ENCODE data around the gene ABLIM2.

The ABLIM2 gene

DNA sequence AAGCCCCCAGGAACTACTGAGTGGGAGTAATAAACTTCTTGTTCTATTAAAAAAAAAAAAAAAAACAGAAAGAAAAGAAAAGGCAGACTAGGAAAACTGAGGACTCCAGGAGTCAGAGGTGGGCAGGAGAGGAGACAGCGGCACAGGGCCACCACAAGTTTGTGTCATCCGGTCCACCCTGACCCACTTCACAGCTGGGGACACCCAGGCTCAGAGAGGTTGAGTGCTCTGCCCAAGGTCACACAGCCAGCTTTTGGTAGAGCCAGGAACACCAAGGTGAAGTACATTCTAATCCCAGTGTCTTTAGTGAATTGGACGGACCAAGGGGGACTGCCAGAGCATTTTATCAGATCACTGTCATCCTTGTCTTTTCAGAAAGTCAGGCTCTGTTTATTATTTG lies 16.4 kb upstream of the ABLIM2 start:
- no peak for DNase-seq (ENCODE audit: low spot score)

DNA sequence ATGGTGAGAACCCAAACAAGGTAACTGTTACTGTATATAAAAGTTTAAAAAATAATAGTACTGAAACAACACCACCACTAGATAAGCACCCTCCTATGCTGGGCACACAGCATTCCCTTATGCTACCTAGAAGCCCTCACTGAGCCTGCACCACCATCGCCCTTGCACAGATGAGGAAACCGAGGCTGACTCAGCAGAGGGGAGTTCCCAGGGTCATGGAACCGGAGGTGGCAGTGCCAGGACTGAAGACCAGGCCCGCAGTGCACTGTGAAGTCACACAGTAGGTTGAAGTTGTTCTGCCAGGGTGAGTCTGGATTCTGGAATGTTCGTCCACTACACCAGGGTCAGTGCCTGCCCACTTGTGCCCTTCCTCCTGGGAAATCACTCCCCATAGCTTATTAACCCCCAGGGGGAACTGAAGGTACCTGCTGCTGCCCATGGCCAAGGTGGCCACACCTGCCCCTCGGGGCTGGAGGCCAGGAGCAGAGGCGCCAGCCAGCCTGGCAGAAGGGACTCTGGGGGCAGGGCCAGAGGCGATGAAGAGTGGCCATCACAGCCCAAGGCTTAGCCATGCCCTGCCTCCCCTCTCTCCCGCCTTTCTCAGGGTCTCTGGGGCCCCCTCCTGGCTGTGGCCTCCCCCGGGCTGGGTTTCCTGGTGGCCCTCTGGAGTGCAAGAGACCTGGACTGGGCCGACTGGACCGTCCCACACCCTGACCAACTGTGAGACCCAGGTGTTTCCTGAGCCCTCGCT lies 15.1 kb upstream of the ABLIM2 start:
- DNase-seq (ENCODE audit: low spot score): no peak

DNA sequence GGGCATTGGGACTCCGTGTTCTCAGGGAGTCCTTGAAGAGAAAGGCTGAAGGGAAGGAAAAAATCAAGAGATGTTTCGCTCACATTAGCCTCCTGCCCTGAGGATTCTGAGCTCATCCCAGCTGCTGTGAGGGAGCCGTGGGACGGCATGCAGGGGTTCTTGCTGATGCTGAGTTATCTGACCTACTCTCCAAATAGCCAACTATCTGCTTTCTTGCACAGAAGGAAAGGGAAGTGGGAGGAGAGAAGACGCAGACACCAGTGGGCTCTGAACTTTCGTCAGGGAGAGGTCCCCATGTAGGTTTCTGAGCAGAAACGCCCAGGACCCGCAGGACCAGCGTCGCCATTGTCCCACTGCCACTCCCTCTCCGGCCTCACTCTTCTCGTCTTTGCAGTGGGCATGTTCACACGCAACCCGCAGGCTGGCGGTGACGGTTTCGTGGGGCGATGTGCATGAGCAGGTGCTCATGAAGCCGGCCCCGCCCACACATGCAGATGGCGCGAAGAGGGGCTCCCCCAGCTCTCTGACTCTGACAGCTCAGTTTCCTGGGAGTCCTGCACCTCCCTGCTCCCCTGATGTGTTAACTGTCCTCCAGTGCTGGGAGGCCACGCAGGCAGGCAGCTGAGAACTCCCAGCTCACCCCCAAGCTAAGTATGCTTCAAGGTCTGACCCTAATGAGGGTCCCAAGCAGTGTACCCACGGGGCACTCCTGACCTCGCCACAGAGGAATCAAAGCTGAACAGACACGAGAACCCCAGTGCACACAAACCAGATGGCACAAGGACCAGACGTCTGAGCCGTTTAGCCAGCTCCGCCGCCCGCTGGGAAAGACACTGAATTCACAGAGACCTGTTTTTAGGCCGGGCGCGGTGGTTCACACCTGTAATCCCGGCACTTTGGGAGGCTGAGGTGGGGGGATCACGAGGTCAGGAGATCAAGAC lies 13.6 kb upstream of the ABLIM2 start:
- DNase-seq (ENCODE audit: low spot score): no peak

DNA sequence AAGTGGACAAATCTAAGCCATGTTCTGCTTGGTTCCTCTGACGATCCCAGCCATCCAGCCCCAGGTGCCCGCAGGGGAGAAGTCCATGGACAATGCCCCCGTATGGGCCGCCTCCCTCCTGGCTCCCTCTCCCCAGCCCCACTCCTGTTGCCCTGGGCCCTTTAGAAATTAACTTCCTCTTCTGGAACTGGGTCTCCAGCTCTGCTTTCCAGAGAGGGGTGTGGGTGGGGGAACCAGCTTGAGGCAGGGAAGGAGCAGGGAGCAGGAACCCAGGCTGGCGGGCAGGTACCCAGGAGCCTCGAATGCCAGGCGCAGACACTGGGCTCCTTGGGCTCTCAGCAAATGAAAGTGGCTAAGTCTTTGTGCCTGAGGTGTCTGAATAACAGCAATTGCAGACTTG lies 12.7 kb upstream of the ABLIM2 start:
- no peak for DNase-seq (ENCODE audit: low spot score)

DNA sequence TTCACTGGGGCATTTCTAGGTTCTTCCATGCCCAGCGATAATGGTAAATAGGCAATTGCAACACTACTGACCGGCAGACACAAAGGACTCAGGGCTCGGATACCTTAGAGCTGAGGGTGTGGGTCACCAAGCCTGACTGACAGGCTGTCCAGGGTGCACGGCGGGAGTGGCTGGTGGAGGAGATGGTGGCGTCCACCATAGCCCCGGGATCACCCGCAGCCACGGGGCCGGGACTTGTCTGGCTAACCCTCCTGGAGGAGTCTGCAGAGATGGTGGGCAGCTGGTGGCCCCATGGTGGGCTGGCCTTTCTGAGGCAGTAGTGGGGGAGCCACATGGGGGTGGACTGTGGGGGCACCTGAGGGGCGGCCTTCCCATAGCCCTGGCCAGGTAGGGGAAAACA lies 11.7 kb upstream of the ABLIM2 start:
- DNase-seq (ENCODE audit: low spot score): no peak

DNA sequence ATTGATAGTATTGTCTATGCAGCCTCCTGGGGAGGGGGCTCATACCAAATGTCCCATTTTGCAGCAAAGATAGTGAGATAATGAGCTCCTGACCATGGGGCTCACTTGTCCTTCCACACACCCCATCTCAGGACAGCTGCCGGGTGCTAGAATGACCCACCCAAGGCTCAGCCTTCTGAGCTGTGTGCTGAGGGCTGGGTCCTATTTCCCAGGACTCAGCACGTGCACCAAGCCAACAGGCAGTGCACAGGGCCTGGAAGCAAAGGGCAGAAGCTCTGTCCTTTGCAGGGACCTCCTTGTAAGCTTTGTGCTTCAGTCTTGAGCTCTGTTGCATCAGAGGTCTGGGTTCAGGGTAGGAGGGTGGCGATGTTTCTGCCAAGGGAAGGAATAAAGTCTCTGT lies 11.2 kb upstream of the ABLIM2 start:
- DNase-seq (ENCODE audit: low spot score): no peak

DNA sequence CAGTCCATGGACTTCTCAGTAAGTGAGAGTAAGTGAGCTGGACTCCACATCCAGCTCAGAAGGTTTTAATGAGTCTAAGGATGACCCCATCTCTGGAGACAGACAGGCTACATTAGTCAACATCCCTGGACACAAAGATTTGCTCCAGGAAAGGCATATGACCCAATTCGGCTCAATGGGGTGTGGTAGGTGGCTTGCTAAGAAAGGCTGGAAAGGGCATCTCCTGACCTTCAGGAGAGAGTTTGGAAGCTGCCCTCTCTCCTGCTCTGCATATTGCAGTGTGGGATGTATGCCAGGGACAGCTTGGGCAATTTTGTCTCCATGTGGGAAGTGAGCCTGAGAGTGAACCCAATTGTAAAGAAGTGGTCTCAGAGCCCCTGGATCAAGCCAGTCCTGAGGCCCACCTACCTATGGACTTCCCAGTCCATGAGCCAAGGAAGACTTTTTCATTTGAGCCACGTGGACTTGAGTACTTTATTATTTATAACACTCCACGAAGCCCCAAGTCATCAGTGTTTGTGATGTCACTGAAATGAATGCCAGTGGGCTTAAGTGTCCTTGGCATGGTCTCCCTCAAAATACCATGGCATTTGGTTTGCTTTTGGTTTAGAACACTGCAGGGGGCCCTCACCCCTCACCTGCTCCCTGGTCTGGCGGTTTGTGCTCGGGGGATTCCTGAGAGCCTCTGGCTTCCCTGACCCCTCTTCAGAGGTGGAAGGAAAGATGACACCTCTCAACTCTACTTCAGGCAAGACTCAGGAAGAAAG lies 10.4 kb upstream of the ABLIM2 start:
- no peak for DNase-seq (ENCODE audit: low spot score)

DNA sequence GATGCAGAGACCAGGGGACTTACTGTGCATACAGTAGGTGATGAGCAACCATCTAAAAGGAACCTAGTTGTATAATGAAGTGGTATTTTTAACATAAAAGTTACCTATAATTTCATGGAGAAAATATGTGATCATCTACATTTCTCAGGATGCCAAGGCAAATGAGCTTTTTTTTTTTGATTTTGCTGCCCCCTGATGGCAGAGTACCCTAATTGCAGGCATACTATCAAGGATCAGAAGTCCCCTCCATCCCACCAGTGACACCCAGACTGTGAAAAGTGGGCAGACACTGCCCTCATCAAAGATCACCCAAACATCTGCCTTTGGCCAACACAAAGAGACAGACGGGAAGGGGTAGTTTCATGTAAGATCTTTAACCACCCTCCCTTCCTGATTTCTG lies 9.6 kb upstream of the ABLIM2 start:
- DNase-seq (ENCODE audit: low spot score): no peak

DNA sequence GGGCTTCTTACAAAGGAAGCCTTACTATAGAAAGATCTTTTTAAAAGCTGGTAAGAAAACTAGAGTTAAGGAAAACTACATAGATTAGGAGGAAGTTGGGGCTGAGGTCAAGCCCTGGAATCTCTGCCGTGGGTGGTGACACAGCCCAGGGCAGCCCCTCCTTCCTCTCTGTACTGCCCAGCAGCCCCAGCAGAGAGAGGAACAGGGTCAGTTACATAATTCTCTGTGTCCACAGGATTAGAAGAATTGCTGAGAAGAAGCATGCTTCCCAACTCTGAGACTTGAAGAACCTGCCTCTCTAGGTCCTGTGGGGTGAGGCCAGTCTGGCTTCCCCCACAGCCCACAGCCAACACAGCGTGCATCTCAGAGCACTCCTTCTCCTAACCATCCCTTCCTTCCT lies 9.2 kb upstream of the ABLIM2 start:
- DNase-seq (ENCODE audit: low spot score): no peak

DNA sequence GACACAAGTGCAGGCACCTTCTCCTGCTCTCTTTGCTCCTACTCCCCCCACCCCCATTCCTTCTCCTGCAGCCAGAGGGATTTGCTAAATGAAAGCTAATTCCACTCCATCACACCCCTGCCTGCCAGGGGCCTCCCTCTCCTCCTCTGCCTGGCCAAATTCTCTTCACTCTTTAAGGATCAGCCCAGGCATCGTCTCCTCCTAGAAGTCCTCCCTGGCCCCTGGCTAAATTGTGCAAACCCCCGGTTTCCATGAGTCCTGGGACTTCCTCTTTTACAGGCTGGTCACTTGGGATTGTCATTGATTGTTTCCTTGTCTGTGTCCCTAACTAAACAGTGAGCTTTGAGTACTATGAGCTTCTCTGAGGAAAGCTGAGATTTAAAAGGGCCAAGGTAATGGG lies 8.7 kb upstream of the ABLIM2 start:
- DNase-seq (ENCODE audit: low spot score): no peak

DNA sequence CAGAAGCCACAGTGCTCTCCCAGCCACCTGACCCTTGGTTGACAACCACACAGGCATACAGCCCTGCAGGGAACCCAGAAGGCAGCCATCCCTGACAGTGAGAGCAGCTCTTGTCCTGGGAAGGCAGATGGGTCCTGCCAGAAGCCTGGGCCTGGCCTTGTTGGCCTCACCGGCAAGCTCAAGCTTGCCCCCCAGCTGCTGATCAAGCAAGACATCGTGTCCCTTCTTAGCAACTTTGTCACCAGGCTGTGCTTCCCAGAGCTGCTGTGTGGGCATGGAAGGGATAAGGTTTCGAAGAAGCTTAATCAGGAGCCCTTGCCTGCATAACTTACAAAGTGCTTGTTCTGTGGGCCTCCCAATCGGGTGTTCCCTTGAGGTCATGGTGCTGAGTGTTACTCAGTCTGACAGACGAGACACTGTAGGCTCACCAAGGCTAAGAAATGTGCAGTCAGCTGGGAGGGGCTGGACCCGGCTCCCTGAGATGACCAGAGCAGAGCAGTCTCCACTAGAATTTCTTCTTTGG lies 6.8 kb upstream of the ABLIM2 start:
- no peak for DNase-seq (ENCODE audit: low spot score)

DNA sequence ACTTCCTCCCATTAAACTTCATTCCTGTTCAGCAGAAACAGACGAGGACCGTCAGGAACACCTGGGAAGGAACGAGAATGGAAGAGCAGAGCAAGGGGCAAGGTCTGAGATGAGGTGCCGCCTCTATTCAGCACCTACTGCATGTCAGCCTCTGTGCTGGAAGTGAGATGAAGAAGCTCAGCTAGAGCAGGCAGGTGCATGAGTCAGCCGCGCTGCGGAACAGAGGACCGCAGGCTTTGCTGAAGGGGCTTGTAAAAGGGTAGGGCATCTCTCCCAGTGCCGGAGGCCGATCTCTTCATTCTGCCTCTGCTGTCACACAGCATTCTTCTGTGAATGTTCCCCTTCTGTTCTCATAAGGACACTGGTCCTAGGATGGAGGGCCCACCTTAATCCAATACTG lies 6.1 kb upstream of the ABLIM2 start:
- DNase-seq (ENCODE audit: low spot score): no peak

DNA sequence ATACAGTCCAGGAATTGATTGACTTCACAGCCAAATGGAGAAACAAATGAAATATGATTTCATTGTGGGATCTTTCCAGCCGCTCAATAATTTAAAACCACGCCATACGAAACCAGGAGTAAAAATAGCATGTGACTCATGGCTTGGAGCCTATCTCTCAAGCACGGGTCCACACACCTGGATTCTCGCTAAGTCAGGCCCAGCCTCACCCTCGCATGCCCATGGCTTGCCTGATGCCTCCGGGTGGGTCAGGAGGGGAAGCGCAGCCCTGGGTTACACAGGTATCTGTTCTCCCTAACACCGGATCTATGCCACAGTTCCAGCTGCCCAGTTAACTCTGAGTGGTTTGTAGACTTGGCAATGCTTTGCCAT lies 5.6 kb upstream of the ABLIM2 start:
- DNase-seq (ENCODE audit: low spot score): no peak

DNA sequence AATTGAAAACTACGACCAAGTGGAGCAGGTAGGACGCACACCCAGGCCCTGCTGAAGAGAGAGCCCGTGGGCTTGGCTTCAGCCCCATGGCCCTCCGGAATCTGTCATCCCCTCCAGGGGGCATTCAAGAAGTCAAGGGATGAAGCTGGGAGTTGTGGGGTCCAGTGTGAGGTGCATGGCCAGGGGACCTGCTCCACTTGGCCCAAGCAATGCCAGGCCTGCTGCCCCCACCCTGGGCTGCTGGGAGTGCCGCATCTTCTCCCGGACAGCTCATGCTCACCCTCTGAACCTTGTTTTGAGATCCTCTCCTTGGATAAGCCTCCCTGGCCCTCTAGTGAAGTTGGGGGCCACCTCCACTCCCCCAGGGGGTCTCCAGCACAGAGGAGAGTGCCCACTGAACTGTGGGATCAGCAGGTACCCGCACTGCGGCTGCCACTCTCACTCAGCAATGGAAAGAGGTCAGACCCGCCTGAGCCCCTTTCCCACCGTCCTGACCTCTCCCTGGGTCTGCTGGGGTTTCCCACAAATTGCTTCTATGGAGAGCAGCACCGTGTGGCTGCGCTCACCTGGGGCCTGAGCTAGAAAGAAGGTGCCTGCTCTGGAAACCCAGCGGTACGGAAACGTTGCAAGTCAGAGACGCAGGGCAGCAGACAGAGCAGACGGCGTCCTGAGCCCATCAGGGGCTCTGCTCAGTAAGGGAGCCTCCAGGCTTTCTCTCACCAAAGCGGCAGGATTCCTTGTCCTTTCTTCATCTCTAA lies 5.0 kb upstream of the ABLIM2 start:
- DNase-seq (ENCODE audit: low spot score): no peak

DNA sequence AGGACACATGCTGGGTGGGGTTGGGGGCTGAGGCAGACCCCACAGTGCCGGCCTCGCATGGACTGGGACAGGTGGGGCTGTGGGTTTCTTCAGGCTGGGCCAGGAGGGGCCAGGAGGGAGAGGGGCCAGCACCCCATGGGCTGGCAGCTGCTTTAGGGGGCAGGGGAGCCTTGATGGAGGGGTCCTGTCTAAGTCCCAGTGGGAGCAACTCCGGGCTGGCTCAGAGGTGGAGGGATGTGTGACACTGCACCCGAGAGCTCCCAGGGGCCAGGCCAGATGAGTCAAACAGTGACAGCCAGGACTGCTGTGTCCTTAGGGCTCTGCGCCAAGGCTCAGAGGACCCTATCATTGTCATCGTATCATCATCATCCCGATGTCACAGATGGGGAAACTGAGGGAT lies 4.4 kb upstream of the ABLIM2 start:
- no peak for DNase-seq (ENCODE audit: low spot score)

DNA sequence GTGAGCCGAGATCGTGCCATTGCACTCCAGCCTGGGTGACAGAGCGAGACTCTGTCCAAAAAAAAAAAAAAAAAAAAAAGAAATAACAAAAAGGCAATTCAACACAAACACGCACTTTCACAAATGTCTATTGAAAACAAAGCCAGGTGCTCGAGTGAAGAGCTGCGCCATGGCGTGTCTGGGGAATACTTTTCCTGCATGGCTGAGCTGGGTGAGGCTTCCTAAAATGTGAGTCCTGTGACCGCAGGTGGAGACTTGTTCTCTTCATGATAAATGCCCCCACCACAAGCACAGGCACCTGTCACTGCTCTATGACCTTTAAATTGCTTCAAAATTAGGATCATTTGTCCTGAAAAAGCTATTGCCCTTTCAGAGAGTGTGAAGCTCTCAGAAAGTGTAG lies 4.0 kb upstream of the ABLIM2 start:
- no peak for DNase-seq (ENCODE audit: low spot score)

DNA sequence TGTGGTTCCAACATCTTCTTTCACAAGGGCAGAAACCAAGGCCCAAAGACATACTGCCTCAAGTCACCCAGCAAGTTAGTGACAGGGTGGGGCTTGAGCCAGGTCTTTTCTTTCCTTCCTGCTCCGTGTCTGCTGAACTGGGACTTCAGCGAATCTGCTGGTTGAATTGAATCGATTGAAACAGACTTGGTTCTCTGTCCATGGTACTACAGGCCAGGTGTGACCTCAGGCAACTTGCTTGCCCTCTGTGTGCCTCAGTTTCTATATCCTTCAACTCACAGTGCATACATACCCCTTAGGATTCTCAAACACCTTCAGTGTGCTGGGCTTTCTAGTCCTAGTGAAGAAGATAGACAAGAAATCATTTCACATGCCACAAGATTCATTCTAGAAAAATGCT lies 2.0 kb upstream of the ABLIM2 start:
- DNase-seq (ENCODE audit: low spot score): no peak

DNA sequence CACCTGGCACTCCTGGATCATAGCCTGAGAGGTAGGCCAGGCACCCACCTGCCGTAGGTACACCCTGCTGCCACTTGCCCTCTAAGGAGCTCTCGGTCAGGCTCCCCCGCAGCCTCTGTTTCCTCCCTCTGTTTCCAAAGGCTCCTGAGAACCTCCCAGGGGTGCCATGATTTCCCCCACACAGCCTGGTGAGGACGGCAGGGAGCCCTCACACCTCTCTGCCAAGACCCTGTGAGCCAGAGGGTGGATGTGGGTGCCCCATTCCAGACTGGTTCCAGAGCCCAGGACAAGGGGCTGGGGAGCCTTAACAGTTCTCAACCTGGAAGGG lies 1.6 kb upstream of the ABLIM2 start:
- DNase-seq (ENCODE audit: low spot score): no peak

DNA sequence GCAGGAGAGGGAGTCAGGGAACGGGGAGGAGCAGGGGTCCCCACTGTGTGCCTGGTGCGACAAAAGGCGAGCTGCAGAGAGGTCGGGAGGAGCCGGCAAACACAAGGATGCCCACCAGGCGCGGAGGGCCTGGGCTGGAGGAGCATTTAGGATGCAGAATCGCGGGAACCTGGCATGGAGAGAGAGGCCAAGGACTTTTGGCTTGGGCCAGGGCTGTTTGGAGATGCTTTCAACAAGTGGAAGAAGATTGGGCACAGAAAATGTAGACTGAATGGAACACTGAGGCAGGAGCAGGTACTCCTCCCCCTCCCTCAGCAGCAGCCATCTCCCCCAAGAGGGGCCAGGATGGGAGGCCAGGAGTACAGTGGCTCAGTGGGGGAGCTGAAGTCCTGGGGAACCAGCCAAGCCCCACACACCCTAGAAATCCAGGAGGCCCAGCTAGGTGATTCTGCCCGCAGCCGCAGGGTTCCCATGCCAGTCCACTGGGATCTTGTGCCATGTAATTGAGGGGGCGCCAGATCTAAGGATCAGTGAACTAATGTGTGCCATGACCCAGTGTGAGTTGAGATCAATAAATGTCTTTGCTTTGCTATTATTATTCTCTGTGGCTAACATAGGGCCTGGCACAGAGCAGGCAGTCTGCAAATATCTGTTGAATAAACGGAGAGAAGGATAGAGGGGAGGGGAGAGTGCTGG lies 1.1 kb upstream of the ABLIM2 start:
- no peak for DNase-seq (ENCODE audit: low spot score)

DNA sequence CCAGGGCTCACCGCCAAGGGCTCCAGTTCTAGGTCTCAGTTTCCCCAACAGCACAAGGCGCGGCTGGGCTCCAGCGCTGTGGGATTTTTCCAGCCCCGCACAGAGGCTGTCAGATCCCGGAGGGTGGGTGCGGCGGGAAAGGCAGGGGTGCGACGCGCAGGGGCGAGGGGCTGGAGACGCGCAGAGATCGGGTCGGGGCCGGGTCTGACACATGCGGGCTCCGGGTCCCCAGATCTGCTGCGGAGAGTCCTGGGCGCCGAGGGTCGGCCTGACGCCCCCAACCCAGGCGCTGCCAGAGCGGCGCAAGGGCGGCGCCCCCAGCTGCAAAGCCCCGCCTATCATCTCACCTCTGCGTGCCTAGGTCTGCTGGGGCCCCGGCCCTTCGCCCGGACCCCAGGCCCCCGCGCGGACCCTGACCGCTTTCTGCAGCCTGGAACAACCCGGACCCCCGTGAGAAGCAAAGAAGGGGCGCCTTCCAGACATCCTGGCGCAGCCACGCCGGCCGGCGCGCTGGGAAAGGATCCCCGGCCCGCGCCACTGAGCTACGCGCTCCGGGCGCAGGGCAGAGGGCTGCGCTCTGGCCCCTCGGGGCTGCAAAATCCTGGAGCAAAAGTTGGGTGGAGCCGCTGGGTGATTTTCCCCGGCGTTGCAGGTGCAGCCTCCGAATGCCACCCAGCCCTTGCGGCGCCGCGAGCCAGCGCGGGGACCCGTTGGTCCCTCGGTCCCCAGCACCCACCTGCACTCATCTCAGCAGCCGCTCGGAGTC lies 486 bp downstream of the ABLIM2 start:
- no peak for DNase-seq (ENCODE audit: low spot score)

DNA sequence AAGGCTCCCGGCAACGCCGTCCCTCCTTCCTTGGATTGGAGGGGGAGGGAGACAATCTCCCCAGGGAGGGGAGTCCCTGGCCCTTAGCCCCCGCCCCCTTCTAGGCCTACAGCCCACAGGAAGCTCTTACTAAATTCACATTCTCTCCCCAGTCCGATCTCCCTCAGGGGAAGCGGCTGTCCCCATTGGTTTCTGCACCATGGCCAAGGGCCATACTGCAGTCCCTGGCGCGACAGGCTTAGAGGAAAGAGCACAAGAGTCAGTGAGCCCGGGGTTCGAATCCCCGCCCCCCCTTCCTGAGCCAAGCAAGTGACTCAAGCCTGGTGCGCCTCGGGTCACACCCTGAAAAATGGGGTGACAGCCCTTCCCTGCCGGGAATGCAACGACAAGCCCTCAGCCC lies 1.1 kb downstream of the ABLIM2 start:
- no peak for DNase-seq (ENCODE audit: low spot score)

All from putamen (tissue), 1 donor.